ENCODE results near the gene EYA3.

- TF ChIP-seq, protein P1, sequence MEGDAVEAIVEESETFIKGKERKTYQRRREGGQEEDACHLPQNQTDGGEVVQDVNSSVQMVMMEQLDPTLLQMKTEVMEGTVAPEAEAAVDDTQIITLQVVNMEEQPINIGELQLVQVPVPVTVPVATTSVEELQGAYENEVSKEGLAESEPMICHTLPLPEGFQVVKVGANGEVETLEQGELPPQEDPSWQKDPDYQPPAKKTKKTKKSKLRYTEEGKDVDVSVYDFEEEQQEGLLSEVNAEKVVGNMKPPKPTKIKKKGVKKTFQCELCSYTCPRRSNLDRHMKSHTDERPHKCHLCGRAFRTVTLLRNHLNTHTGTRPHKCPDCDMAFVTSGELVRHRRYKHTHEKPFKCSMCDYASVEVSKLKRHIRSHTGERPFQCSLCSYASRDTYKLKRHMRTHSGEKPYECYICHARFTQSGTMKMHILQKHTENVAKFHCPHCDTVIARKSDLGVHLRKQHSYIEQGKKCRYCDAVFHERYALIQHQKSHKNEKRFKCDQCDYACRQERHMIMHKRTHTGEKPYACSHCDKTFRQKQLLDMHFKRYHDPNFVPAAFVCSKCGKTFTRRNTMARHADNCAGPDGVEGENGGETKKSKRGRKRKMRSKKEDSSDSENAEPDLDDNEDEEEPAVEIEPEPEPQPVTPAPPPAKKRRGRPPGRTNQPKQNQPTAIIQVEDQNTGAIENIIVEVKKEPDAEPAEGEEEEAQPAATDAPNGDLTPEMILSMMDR (IDR thresholded peaks at IDR 0.05; ENCODE audit: low read depth, low read length, poor library complexity, severe bottlenecking) = no peak
- TF ChIP-seq EZH2phosphoT487 (IDR thresholded peaks at IDR 0.05; ENCODE audit: borderline replicate concordance, low read length) = no peak
These were observed 14.5 kb downstream of the EYA3 start for GRCh38 chr1:28073867-28074266.

All from DOHH2 (cell line).